Osteocyte (in vitro differentiated cells): Measurements from ENCODE around the gene GABARAP. TPM values are rescaled to one million over a fixed set of nuclear protein-coding genes. Genes with fewer than 3 reads are reported as not detected.
A peak's percentile ranks its signal among the peaks of the same experiment; 100 is the strongest.

ENCODE experiments used
- DNase-seq: peaks from one replicate; pipeline ENCODE4 v3.0.0; 2021; ENCODE audit warnings: mixed read lengths; ENCODE audit not compliant: unreplicated experiment; ENCODE audit errors: extremely low spot score
- H3K27ac Mint-ChIP-seq: one replicate; pipeline ENCODE4 v1.8.0; 2021; ENCODE audit warnings: mild to moderate bottlenecking, mixed read lengths; ENCODE audit not compliant: unreplicated experiment
- H3K27me3 Mint-ChIP-seq: one replicate; pipeline ENCODE4 v1.8.0; 2021; ENCODE audit warnings: mixed read lengths; ENCODE audit not compliant: unreplicated experiment
- H3K36me3 Mint-ChIP-seq: one replicate; pipeline ENCODE4 v1.8.0; 2021; ENCODE audit warnings: mixed read lengths; ENCODE audit not compliant: unreplicated experiment
- H3K4me1 Mint-ChIP-seq: one replicate; pipeline ENCODE4 v1.8.0; 2021; ENCODE audit warnings: mixed read lengths; ENCODE audit not compliant: unreplicated experiment
- H3K4me3 Mint-ChIP-seq: one replicate; pipeline ENCODE4 v1.8.0; 2021; ENCODE audit warnings: mild to moderate bottlenecking, moderate library complexity, mixed read lengths; ENCODE audit not compliant: unreplicated experiment
- H3K9me3 Mint-ChIP-seq: one replicate; pipeline ENCODE4 v1.8.0; 2021; ENCODE audit warnings: mixed read lengths; ENCODE audit not compliant: unreplicated experiment
- CTCF ChIP-seq: fragments of 200-600 bp; sonication (generic); IDR thresholded peaks from 2 replicates; pipeline ENCODE4 v1.5.0; 2021; ENCODE audit warnings: antibody characterized with exemption, mild to moderate bottlenecking, moderate library complexity
- long read RNA-seq: library from polyadenylated mRNA; unstranded; transcript quantifications from one replicate; pipeline ENCODE4 v2.0.0, GENCODE V29; 2021
- total RNA-seq: library from RNA; stranded (reverse); gene quantifications from 2 replicates; pipeline ENCODE4 v1.2.1, GENCODE V29; 2021

The GABARAP gene
- total RNA-seq, result 642 TPM in 2 replicates
- long read RNA-seq, transcript GABARAP-201 (4 exons, 1,634 nt), result major isoform, 134 of 137 reads
- long read RNA-seq, partial matches to known transcripts, result 0 of 137 reads
- long read RNA-seq, other reads (novel, unspliced or antisense), result 0 of 137 reads

GRCh38 chr17:7241783-7242716, at the start of gene GABARAP:
Gene GABARAP (minus strand): TSS chr17:7242449. CDS start chr17:7242330, 119 bp downstream.
- H3K9me3 Mint-ChIP-seq, result no peaks in the 10 kb centered on the region
- peak; percentile 98 for DNase-seq

GRCh38 chr17:7290685-7291084, 48.4 kb upstream of the GABARAP start:
- Mint-ChIP-seq H3K4me1 (peaks cover 14% of the 10 kb centered on the region), H3K27me3 (peaks cover 67% of the 10 kb centered on the region)

More at GRCh38 chr17:7241783-7242716, at the start of gene GABARAP:
- no peak for TF ChIP-seq CTCF
- peak within 1 kb of the TSS; percentile 99 for H3K4me3 Mint-ChIP-seq
- no peaks in the 10 kb centered on the region for H3K27me3 Mint-ChIP-seq
- peaks cover 42% of the 10 kb centered on the region for H3K36me3 Mint-ChIP-seq
- H3K4me1 Mint-ChIP-seq, result peaks cover 36% of the 10 kb centered on the region
- peak within 1 kb of the TSS; percentile 99 for H3K27ac Mint-ChIP-seq

GRCh38 chr17:7290166-7290565, 47.9 kb upstream of the GABARAP start:
- H3K27me3 Mint-ChIP-seq, result peaks cover 64% of the 10 kb centered on the region

More at GRCh38 chr17:7290685-7291084, 48.4 kb upstream of the GABARAP start:
- Mint-ChIP-seq H3K36me3 (no peaks in the 10 kb centered on the region), H3K4me3 (no peak overlapping the region), H3K9me3 (no peaks in the 10 kb centered on the region), H3K27ac (no peak overlapping the region)
- no peak for DNase-seq
- no peak for TF ChIP-seq CTCF

GRCh38 chr17:7289256-7290032, 47.2 kb upstream of the GABARAP start:
- Mint-ChIP-seq H3K27ac (no peak overlapping the region), H3K36me3 (no peaks in the 10 kb centered on the region), H3K27me3 (peaks cover 60% of the 10 kb centered on the region), H3K9me3 (no peaks in the 10 kb centered on the region), H3K4me3 (no peak overlapping the region), H3K4me1 (peaks cover 8% of the 10 kb centered on the region)
- no peak for TF ChIP-seq CTCF
- no peak for DNase-seq

More at GRCh38 chr17:7290166-7290565, 47.9 kb upstream of the GABARAP start:
- Mint-ChIP-seq H3K36me3 (no peaks in the 10 kb centered on the region), H3K9me3 (no peaks in the 10 kb centered on the region), H3K4me1 (peaks cover 11% of the 10 kb centered on the region), H3K27ac (no peak overlapping the region), H3K4me3 (no peak overlapping the region)
- DNase-seq, result no peak
- TF ChIP-seq CTCF, result no peak
